NCI-H2107 (cell line): ENCODE results near the gene NUP35.

Experiments
- DNase-seq: peaks from one replicate; lab custom pipeline; 2025; lab: John Stamatoyannopoulos, UW

The NUP35 gene, protein sequence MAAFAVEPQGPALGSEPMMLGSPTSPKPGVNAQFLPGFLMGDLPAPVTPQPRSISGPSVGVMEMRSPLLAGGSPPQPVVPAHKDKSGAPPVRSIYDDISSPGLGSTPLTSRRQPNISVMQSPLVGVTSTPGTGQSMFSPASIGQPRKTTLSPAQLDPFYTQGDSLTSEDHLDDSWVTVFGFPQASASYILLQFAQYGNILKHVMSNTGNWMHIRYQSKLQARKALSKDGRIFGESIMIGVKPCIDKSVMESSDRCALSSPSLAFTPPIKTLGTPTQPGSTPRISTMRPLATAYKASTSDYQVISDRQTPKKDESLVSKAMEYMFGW

DNA sequence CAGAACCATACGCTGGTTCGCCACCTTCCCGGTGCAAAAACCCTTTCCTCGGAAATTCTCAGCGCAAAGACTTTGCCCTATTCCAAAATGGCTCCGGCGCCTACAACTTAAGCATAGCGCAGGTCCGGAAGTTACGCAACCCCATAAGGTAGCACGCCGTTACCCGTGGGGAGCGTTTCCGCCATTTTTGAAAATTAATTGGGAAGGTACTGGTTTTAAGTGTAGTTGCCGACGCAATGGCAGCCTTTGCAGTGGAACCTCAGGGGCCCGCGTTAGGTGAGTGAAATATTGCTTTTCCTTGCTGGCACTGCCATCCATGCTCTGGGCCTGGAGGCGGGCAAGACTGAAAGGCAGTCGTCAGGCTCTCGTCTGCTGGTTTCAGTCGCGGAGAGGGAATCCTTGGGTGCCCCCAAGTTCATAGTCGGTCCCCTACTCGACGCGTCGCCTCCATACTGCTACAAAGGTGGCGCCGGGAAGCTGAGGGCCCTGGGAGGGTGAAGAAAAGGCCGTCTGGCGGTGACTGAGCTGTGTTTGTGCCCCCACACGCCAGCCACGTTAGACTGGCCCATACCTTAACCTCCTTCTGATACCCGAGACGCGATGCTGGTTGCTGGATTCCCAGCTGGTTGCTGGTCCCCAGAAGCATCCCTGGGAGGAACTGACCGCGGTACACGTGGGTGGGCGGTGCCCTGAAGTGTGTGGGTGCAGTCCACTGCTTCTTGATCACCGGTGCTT is at the start of gene NUP35:
NUP35 (plus strand) TSS at position 222 of the 735 bp plus-strand sequence; CDS start at position 237, 15 bp downstream.
- peak; percentile 93 for DNase-seq

DNA sequence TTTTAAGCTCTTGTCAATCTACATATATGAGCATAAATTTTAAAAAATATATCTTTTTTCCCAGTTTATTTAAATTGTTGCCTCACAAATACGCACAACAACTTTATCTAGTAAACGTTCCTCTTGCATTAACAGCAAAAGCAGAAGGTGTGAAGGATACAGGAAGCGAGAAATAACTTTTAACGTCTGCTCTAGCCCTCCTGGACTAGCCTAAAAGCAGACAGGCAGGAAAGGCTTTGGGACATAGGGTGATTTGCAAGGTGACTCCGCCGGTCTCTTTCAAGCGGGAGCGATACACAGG is 46.1 kb upstream of the NUP35 start:
- DNase-seq, result no peak

DNA sequence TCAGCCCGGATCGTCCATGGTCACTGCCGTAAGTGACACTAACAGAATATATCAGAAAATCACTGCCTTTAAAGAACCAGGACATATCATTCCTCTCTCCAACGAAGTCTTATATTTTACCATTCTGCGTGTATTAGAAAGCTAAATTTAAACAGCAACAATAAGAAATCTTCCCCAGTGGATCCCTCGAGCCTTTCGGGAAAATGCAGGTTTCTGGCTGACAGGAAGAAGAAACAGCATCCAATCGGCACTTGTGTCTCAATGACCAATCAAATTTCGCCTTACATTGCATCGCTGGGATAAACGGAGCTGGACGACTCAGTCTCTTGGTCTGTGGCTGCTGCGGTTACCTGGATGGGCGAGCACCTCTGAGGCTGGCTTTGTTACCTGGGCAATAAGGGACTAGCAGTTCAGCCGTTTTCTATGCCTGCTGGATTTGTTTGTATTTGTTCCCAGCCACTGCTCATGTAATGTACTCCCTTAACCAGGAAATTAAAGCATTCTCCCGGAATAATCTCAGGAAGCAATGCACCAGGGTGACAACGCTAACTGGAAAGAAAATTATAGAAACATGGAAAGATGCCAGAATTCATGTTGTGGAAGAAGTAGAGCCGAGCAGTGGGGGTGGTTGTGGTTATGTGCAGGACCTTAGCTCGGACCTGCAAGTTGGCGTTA is 45.6 kb upstream of the NUP35 start, which contains the start of gene DUSP19:
DUSP19 (plus strand) TSS at position 284 of the 675 bp plus-strand sequence; CDS start at position 471, 187 bp downstream.
- DNase-seq, result peak; percentile 87

DNA sequence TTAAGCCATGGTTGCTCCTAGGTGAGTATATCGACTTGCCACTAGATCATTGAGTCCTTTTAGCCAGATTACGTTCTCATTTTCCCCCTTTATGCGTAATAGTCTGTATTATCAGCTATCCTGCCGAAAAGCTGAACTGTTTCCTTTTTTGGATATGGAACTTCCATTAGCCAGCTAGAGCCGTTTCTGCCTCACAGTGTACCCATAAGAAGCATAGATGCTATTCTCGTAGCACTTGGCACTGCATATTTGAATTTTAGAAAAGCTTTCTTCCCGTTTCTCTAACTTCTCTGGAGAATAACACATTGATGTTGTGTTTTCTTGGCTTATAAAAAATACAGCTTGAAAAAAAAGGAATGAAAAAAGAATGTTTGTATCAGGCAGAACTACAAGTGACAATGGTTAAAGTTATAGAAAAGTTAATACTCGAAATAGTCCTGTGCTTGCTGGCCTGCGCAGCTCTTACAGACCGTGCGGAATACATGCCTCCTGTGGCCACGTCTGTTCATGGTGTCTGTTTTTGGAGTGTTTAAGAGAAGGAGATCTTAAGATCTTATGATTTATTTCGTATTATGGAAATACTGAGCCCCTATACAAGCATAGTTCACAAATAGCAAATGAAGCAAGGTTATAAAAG is 45.0 kb upstream of the NUP35 start:
- no peak for DNase-seq

DNA sequence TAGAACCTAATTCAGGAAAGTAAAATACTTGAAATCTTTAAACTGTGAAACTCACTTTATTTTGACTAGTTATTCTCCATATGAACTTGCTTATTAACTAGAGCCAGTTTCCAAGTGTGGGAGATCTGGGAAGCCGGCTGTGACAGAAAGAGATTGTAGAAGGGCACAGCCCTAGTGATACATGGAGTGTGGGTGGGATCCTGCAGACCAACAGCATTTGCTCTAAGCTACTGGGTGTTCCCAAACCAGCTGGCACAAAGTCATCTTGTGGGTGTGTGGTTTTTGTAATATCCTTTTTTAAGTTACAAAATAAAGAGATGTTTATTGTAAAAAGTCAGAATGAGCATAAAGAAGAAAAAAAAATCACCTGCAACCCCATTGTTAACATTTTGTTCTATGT is 42.3 kb upstream of the NUP35 start:
- no peak for DNase-seq

DNA sequence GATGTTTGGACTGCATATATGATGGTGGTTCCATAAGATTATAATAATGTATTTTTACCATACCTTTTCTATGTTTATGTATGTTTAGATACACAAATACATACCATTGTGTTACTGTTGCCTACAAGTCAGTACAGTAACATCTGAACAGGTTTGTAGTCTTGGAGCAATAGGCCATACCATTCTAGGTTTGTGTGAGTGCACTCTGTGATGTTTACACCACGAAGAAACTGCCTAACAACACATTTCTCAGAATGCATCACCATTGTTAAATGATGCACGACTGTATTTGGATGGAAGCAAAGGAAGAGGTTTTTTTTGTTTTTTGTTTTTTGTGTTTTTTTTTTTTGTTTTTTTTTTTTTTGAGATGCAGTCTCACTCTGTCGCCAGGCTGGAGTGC is 36.2 kb upstream of the NUP35 start:
- DNase-seq, result no peak

DNA sequence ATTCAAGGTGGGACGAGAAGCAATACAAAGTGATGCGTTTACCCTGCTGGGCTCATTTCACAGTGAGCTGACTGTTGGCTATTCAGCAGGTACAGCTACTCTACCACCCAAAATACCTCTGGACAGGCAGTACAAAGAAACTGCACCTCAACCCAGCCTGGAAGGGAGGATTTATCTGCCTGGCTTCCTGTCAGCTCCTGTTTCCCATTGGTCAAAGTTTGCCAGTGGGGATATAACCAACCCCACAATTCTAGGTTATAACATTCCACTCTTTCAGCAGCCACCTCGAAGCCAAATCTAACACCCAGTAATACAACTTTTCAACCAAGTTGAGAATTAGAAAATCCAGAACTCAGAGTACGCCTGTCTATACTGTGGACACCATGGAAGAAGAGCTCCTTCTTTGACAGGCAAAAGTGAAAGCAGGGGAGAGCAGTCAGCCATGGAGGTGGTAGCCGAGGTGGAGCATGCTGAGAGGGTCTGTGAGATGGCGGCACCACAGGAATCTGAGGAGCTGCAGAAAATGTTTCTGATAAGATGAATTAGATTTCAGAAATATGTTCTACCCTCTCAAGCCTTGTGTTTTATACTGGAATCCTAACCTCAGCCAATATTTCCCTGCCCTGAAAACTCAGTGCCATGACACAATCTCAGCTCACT is 34.9 kb upstream of the NUP35 start:
- DNase-seq, result no peak

DNA sequence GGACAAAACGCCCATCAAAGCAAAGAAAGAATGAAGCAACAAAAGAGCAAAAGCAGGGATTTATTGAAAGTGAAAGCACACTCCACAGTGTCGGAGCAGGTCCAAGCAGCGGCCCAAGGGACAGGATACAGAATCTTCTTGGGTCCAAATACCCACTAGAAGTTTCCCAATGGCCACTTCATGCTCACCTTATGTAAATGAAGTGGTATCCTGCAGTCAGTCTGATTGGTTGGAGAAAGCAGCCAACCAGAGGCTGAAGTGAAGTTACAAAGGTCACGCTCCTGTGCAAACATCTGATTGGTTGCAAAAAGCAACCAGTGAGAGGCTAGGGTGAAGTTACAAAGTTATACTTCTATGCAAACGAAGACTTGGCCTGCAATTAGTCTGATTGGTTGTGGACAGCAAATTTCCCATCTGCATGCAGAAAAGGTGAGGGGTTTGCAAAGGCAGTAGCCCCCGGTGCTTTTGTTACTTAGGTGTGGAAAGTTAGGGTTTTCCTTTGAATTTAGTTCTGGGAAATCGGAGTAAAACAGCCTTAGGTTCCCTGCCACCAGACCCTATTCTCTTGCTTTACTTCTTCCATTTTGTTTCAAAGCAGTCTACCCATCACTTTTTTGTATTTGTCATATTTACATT is 32.8 kb upstream of the NUP35 start:
- DNase-seq, result no peak

DNA sequence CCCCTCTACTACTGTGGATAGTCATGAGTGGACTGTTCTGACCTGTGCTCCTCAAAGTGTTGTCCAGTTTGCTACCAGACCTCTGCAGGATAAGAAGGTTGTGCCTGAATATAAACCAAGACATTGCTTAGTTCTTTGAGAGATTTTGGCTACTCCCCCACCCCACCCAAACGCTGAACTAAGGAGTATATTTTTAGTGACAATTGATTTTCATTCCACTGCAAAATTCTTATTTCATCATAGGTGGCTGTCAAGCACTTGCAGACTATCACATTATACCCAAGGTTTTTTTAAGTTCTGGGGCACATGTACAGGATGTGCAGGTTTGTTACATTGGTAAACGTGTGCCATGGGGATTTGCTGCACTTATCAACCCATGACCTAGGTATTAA is 32.3 kb upstream of the NUP35 start:
- DNase-seq, result no peak

DNA sequence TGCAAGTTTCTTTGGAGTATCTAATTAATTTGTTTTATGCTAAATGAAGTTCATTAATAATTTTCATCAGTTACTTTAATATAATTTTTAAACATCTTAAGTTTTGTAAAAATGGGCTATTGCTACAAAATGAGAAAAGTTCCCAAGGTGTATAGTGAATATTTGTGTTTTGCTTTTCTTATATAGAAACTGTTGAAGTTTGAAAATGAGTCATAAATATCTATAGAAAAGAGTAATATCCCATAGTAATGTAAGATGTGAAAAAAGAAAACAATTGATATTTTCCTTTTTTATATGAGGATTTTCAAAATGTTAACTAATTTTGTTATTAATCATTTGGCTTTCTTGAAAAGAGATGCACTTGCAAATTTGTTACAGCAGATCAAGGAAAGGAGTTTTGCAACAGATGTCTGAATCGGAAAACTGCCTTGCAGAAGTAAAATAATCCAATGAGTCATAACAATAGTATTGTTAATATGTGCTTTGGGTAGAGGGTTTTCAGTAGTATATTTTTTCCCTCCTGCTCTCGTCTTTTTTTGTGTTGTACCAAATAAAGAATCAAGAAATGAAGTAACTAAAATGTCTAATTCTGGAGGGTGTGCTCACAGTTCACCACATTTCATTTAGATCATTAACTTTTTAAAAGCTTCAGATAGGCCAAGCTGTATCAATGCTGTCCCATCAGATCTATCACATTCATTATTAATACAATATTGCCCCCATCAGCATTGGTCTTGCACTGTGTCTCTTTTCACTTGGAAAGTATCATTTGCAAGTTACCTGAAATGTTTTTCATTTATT is 30.2 kb upstream of the NUP35 start:
- DNase-seq, result no peak

DNA sequence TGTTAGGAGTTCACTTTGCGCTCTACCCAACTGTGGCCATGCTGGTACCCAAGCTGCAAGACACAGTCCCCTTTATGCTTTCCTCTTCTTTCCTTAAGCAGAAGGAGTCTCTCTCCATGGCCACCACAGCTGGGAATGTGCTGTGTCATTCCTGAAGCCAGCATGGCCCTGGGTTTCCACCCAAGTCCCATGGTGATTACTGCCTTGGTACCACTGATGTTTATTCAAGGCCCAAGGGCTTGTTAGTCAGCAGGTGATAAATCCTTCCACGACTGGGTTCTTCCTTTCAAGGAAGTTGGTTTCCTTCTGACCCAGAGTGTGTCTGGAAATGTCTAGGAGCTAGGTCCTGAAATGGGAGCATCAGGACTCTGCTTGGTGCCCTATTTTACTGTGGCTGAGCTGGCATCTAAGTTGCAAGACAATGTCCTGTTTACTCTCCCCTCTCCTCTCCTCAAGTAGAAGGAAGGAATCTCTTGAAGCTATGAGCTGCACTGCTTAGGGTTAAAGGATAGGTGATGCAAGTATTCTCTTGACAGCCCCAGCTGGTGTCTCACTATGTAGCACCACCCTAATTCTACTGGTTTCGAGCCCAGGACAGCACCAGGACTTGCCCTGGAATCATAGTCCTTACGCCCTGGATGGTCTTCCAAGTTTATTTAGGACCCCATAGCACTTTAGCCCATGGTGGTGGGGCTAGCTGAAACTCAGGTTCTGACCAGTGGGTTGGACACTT is 18.7 kb upstream of the NUP35 start:
- no peak for DNase-seq

DNA sequence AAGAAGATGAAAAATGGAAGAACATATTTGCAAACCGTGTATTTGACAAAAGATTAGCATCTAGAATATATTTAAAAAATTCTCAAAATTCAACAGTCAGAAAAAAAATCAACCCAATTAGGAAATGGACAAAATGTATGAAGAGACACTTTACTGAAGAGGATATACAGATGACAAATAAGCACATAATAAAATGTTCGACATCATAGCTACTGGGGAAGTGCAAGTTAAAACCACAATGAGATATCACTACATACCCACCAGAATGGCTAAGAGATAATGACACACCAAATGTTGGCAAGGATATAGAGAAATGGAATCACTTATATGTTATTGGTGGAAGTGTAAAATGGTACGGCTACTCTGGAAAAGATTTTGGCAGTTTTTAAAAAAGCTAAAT is 11.7 kb upstream of the NUP35 start:
- no peak for DNase-seq

DNA sequence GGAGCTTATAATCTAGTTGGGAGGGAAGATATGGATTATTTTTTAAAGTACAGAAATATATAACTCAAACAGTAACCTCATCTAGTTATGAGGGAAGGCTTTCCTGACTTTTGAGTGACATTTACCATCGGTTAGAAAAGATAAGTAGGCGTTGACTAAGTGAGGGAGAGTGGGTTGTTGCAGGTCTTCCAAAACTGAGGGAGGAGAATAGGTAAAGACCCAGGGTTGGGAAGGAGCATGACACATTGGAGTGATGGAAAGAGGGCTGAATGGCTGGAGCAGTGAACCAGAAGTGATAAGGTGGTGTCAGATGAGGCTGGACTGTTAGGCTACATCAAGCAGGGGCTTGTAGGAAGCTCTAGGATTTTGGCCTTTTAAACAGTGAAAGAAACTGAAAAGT is 10.6 kb upstream of the NUP35 start:
- no peak for DNase-seq

DNA sequence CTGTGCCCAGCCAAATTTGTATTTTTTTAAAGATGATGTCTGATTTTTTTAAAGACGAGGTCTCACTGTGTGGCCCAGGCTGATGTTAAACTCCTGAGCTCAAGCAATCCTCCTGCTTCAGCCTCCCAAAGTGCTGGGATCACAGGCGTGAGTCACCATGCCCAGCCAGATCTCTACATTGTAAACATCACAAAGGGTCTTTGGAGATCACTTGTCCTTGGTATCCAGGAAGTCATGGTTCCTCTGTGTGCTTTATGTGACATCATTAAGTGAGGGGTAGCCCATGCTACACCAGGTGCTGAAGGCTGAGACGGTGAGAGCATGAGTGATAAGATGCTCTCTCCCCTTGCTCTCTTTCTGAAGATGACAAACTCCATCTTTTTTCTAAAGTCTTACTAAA is 7.0 kb upstream of the NUP35 start:
- DNase-seq, result no peak

DNA sequence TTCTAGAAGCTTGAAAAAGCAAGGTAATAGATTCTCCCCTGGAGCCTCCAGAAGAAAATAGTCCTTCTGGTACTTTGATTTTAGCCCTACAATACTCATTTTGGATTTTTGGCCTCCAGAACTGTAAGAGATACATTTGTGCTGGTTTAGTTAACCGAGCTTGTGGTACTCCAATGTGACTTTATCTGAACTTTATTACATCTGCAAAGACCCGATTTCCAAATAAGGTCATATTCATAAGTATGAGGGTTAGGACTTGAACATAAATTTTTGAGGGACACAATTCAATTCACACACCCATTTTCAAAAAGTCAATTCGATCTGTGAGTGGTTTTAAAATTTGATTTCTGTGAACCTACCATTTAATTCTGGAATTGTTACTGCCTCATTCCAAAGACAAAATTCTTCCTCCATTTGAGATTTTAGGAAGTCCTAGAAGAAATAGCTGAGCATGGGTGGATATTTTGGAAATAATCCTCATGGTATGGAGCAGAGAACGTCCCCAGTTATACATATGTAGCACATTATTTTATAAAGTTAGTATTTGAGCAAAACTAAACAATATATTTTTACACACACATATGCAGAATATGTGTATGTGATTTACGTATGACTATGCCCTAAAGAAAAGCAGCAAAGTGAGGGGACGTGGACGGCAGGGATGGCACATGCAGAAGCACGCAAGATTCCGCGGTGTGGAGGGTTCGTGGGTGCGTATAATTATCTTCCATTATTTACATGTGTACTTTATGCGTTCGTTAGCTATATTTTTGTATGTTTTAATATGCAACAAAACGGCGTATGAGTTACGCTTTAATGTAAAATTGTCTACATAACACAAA is 905 bp upstream of the NUP35 start:
- no peak for DNase-seq

DNA sequence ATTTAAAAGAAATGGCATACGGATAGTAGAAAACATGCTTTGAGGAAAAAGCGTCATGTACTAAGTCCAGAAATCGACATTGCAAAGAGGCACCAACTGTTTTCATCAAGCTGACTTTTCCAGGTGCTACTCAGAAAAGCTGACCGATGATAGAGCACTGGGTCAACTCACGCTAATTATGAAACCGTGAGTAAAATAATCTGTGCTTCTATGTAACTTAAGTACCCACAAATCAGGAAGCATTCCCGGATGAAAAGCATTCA is 353 bp upstream of the NUP35 start:
- peak; percentile 34 for DNase-seq

DNA sequence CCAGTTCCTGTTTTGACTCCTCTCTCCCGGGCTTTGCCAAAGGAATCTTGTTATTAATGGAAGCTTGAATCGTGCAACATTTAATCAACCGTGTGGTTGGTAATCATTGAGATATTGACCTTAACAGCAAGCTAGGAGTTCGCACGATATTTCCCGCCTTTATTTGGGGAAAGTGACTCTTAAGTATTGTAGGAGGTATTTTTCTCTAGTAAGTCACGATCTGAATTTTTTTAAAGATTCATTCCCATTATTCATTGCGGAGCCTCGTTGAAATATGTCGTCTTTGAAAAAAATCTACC is 663 bp downstream of the NUP35 start:
- DNase-seq, result no peak

DNA sequence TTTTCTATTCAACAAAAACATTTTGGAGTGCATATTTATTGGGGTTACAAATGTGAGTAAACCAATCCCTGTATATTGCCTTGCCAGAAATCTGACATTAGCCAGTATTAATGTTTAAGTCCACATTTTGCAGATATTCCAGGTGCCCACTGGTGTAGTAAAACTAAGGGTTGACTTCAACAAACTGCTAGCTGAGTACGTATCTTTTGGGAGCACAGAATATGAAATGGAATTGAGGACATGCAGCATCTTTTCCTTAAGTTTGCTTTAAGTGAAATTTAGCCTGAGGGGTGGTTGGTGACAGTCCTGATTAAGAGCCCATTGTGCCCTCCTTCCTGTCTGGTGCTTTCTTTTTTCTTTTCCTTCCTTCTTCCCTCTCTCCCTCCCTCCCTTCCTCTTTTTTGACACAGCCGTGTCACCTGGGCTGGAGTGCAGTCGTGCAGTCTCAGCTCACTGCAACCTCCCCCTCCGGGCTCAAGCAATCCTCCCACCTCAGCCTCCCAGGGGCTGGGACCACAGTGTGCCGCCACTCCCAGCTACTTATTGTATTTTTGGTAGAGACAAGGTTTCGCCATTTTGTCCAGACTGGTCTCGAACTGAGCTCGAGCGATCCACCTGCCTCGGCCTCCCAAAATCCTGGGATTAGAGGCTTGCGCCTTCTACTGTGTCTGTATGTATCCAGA is 1.6 kb downstream of the NUP35 start:
- no peak for DNase-seq

DNA sequence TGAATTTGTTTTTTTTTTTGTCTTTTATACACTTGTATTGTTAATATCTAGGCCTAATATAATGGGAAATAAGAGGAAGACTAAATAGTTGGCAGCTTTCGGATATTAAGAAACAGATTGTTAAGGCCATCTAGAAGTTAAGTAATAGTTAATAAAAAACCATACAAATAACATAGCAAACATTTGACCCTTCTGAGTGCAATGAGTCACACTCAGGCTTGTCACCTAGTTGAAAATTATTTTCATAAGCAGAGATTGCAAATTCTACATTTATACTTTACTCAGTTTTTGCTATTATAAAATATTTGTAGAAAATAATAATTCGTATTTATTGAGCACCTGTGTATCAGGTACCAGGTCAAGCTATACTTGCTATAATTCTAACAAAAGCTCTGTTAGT is 2.4 kb downstream of the NUP35 start:
- no peak for DNase-seq
